Bronchial epithelial cell (primary cell): Measurements from ENCODE around the gene NFYC. TPM values are rescaled to one million over a fixed set of nuclear protein-coding genes. Genes with fewer than 3 reads are reported as not detected.

ENCODE experiments used
- DNase-seq: peaks from one replicate; pipeline ENCODE4 v3.0.0-alpha.2; 2010; ENCODE audit warnings: low read depth
- FAIRE-seq: peaks from 2 replicates; lab custom pipeline; 2011; peaks lifted over from hg19 to GRCh38; lab: Jason Lieb, UNC
- H3K27me3 ChIP-seq: 2 replicates; pipeline ENCODE4 v1.5.1; 2011; ENCODE audit warnings: low read length; ENCODE audit not compliant: control insufficient read depth, insufficient read depth
- H3K36me3 ChIP-seq: 2 replicates; pipeline ENCODE4 v1.5.1; 2011; ENCODE audit warnings: low read length; ENCODE audit not compliant: control insufficient read depth, insufficient read depth
- H3K4me3 ChIP-seq: 2 replicates; pipeline ENCODE4 v1.5.1; 2011; ENCODE audit warnings: mild to moderate bottlenecking, low read depth, low read length, control low read depth
- total RNA-seq: library from RNA; depleted of rRNA; stranded (reverse); fragments of >200 nt; gene quantifications from 2 replicates; pipeline ENCODE4 v1.2.1, GENCODE V29; 2014
- TF ChIP-seq, protein P1 (sequence below): IDR thresholded peaks from 2 replicates; pipeline ENCODE4 v1.5.1; 2011; ENCODE audit warnings: mild to moderate bottlenecking, moderate library complexity, low read length, control low read depth, inconsistent platforms; ENCODE audit not compliant: insufficient read depth, severe bottlenecking

Gene NFYC
- total RNA-seq, 1 donor from 2014 or later: 22.9 TPM

DNA sequence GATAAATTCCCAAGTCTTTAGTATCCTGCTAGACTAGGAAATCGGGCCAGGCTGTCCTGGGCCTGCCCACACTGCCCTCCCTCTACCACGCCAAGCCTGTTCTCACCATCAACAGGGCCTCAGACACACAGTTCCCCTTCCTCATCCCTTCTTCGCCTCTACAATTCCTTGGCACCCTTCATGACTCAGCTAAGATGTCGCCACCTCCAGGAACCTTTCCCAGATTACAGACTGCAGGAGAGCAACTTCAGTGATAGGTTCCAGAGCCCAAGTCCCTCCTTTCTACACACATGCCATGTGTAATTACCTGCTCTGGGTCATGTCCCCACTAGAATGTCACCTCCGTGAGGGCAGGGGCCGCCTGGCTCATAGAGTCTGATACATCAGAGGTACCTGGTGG is 29.4 kb upstream of the NFYC start:
- Histone ChIP-seq H3K36me3 (no peaks in the 10 kb centered on the region), H3K27me3 (peaks cover 4% of the 10 kb centered on the region), H3K4me3 (no peak overlapping the region)
- DNase-seq (peak; percentile 34), FAIRE-seq (no peak)
- TF ChIP-seq, protein P1, sequence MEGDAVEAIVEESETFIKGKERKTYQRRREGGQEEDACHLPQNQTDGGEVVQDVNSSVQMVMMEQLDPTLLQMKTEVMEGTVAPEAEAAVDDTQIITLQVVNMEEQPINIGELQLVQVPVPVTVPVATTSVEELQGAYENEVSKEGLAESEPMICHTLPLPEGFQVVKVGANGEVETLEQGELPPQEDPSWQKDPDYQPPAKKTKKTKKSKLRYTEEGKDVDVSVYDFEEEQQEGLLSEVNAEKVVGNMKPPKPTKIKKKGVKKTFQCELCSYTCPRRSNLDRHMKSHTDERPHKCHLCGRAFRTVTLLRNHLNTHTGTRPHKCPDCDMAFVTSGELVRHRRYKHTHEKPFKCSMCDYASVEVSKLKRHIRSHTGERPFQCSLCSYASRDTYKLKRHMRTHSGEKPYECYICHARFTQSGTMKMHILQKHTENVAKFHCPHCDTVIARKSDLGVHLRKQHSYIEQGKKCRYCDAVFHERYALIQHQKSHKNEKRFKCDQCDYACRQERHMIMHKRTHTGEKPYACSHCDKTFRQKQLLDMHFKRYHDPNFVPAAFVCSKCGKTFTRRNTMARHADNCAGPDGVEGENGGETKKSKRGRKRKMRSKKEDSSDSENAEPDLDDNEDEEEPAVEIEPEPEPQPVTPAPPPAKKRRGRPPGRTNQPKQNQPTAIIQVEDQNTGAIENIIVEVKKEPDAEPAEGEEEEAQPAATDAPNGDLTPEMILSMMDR: no peak

DNA sequence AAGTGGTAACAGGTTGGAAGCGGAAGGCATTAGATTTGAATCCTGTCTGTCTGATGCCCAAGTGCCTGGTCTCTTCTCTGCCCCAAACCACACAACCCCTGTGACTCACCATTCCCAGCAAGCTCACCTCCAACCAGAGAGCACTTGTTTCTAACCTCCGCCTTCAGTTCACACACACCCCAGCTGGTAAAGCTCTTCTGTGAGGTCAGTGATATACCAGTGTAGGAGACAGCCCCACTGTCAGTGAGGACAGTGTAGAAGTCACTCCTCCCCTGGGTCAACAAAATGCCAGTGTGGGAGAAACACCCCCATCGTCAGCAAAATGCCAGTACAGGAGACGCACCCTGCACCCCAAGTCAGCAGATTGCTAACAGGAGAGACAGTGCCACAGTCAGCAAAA is 28.6 kb upstream of the NFYC start:
- DNase-seq: peak; percentile 58
- peak; percentile 83 for FAIRE-seq
- TF ChIP-seq, protein P1: no peak

DNA sequence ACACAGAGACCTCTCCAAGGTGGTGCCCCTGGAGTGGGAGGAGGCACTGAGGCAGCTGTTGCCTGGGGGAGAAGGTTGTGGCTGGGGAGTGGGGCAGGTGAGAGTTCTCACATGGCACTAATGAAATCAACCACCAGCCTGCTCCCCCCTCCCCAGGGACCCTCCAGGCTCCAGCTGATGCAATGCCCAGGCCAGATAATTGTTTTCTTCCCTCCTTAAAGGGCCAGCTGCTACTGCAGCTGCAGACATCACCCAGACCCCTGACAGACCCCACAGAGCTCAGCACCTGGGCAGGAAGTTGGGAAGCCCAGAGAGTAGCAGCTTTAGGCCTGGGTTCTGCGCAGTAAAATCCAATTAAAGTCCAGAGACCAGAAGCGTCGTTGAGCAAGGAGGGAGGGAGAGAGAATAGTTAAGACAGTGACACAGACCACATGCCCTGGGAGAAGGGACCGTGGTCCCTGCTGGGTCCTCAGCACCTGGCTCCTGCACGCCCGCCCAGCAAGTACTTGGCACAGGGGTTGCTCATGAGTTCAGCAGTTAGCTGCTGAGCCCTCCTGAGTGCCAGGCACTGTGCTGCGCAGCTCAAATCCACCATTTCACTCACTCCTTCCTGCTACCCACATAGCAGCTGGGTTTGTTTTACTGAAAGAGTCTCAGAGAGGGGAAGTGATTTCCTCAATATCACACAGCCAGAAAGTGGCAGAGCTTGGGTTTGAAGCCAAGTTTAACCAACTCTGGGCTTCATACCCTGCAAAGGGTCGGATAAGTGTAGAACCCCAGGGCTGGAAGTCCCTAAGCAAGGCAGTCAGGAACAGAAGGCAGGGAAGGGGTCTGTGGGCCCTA is 28.0 kb upstream of the NFYC start:
- Histone ChIP-seq H3K4me3 (no peak overlapping the region), H3K27me3 (peaks cover 4% of the 10 kb centered on the region), H3K36me3 (no peaks in the 10 kb centered on the region)
- DNase-seq (no peak), FAIRE-seq (no peak)
- TF ChIP-seq, protein P1: no peak

More for the DNA sequence above, 28.6 kb upstream of the NFYC start:
- peaks cover 4% of the 10 kb centered on the region for H3K27me3 ChIP-seq
- H3K4me3 ChIP-seq: no peak overlapping the region
- H3K36me3 ChIP-seq: no peaks in the 10 kb centered on the region

DNA sequence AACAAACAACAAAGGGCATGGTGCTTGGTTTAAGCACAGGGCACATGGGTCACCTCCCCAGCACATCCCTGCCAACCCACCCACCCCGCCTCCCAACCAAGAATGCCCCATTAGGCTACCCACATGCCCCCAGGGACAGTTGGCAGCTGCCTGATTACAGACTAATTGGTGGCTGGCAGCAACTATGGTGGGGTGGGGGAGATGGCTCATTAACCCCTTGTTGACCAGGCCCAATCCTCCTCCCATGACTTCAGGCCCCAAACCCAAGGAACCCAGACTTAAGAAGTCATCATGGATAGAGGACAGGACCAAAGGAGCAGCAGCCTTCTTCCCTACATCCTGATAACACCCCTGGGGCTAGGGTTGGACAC is 27.4 kb upstream of the NFYC start:
- Histone ChIP-seq H3K4me3 (no peak overlapping the region), H3K36me3 (no peaks in the 10 kb centered on the region), H3K27me3 (peaks cover 4% of the 10 kb centered on the region)
- FAIRE-seq: no peak
- no peak for DNase-seq
- TF ChIP-seq, protein P1: no peak

DNA sequence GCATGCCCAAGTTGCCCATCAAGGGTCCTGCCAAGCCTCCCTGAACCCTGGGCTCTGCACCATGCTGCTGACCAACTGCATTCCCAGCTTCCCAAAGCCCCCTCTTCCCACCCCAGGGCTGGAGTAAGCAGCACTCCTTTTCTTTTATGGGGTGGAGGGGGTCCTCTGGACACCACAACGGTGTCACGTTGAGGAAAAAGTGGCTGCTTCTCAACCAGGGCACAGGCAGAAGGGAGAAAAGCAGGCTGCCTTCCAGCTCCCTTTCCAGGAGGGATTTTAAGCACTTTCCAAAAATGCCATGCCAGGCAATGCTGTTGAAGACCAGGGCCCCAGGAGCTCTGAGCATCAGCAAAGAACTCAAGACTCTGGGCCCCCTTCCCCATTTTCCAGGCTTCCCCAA is 26.7 kb upstream of the NFYC start:
- peak; percentile 43 for FAIRE-seq
- peaks cover 5% of the 10 kb centered on the region for H3K27me3 ChIP-seq
- TF ChIP-seq, protein P1: no peak
- DNase-seq: no peak
- no peaks in the 10 kb centered on the region for H3K36me3 ChIP-seq
- no peak overlapping the region for H3K4me3 ChIP-seq
